GM19395 (cell line): Measurements from ENCODE around the gene GBGT1.
A peak's percentile ranks its signal among the peaks of the same experiment; 100 is the strongest.

Source experiments
- ATAC-seq: cut with Tn5 transposase; IDR thresholded peaks from one replicate; pipeline ENCODE4 v1.9.1; 2021; ENCODE audit warnings: mild to moderate bottlenecking, moderate library complexity; ENCODE audit not compliant: unreplicated experiment

GBGT1 gene

DNA sequence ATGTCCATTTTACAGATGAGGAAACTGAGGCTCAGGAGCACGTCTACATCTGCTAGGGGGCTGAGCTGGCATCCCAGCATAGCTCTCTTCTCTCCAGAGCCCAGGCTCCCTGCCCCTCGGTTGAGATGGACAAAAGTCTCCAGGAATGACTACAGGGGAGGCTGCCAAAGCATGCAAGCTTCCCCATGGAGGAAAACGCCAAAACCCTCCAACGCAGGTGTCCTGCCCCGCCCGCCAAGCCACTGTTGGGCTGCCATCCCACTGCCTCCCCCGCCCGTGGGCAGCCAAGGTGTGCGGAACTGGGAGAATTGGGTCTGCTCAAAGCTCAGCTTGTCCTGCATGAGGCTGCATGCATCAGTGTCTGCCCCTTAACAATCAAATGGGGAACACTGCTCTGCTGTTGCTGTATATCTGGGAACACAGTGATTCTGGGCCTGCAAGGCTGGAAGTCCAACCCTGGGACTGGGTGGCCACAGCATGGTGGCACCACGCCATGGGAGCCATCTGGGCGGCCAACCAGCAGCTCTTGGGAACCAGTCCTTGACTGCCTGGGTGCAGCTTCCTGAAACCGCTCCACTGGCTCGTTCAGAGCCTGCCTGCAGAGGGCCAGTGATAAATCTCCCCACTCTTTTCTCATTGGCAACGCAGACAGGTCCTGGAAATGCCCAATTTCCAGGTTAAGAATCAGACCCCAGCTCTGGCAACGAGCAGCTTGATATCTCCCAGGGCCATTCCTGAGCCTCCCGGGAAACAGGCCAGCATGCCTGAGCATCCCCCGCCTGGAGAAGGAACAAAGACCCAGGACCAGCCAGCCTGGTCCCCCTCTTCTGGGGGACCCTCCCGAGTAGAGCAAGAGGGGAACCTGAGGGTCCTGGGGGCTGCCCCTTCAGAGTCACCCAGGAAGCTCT, 46.2 kb downstream of the GBGT1 start:
- ATAC-seq, result no peak

DNA sequence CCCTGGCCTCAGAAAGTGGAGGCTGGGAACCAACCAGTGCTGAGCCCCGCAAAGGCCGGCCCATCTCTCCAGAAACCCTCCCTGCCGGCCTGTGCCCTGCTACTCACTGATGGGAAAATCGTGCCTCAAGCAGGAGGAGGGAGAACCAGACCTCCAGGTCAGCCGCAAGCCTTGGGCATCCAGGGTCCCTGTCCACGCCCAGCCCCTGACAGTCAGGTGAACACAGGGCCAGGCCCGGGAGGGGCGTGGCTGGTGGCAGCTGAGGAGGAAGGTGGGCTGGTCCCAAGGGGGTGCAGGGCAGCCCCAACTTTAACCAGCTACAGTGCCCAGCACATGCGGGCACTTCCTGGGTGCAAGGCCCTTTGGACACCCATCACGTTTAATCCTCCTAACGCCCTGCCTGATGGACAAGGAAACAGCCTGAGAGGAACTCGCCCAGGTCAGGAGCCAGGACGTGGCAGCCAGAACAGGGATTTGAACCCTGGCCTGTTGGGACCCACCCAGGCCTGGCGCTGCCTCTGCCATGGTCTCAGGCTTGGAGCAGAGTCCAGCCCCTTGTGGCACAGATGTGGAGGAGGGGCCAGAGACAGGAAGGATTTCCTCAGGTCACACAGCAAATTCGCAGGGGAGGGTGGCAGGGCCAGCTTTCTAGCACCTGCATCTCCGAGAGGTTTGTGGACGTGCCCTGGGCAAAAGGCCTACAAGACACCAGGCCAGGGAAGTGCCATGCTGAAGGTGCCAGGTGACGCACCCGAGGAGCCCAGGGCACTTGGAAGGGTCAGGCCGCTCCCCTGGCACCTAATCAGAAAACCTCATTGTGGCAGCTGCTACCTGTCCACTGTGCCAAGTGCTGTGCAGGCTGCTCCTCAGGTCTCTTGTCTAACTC, 47.1 kb downstream of the GBGT1 start:
- no peak for ATAC-seq

DNA sequence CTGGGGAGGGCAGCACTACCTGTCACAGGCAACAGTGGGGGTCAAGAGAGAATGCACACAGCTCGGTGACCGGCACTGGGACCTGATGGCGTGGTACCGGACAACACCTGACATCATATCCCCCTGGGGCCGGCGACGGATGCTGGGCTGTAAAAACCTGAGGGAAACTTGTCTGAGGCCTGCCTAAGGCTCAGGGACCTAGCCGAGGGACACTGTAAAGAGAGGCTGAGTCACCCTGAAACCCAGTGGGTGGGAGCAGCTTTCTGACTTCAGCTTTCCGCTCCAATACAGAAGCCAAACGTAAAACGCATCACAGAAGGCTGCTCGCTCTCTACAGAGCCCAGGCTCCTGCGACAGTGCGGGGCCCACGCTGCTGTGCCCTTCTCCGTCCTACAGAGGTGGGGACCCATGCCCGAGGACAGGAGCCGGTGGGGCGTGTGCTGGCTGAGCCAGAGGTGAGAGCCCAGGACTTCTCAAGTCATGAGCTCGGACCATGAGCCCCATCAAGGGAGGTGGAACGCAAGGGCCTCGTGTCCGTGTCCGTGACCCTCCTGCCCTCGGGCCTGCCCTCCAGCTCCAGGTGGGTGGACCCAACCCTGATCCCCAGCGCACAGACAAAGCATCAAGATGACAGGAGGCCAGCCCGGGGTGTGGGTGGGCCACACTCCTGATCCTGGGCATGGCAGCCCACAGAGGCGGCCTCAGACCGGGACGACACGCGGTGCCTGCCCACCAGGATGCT, 47.9 kb downstream of the GBGT1 start:
- ATAC-seq, result peak; percentile 79

DNA sequence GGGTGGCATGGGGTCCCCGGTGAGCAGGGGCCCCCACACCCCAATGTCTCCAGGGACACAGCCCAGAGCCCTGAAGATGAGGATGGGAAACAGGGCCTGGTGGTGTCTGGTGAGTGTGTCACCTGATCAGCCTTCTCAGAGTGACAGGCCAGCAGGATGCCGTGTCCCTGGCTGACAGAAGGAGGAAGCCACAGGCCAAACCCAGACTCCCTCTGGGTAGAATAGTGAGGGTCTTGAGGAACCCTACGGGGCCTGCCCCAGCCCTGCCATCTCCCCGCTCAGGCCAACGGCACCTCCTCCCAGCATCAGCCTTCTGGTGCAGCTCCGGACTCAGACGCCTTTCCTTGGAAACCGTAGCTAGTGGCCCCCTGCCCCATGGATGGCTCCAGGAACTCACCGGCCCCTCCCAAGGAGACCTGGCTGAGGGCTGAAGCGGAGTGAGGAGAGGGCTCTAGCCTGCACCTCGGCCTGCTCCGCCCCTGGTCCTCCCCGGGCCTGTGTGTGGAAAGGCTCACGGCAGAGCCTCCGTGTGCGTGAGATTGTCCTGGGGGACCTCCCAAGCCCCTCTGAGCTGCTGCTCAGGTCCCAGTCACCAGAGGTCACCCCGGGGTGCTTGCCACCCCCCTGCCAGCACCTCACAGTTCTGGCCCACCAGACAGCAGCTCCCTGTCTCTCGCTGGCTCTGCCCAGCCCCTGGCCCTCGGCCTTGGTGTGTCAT, 48.7 kb downstream of the GBGT1 start:
- no peak for ATAC-seq

DNA sequence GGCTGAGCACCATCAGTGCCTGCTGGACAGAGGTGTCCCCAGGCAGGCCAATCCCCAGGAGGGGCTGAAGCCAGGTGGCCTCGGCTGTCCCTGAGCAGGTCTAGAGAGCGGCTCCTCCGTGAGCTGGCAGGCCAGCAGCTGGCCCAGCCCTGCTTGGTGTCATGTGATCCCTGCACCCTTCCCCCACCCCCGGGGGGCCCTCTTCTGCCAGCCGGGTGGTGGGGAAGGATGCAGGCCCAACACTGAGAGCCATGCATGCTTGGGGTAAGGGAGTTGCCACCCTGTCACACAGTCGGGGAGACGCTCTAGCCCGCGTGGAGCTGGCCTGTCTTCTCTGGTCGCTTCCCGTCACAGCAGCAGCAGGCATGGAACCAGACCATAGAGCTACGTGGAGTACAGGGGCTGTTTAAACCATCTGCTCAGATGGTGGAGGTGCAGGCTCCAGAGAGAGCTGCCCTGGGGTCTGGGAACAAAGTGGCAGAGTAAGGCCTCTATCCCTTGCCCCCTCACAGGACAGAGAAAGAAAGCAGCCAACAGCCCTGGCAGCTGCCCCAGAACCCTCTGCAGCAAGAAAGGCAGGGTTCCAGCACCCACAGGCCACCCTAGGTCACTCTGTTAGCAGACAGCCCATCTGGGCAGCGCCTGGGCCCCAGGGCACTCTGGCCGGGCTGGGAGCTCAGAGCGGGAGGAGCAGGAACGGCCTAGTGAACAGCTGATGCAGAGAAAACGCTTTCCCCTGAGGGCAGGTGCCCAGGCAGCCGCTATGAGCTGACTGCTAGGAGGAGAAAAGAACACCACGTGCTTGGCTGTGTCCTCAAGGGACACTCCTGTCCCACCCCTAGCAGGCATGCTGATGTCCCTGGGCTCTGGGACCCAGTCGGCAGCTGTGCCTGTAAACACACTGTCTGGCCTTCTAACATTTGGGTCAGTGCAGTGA, 49.5 kb downstream of the GBGT1 start:
- no peak for ATAC-seq

DNA sequence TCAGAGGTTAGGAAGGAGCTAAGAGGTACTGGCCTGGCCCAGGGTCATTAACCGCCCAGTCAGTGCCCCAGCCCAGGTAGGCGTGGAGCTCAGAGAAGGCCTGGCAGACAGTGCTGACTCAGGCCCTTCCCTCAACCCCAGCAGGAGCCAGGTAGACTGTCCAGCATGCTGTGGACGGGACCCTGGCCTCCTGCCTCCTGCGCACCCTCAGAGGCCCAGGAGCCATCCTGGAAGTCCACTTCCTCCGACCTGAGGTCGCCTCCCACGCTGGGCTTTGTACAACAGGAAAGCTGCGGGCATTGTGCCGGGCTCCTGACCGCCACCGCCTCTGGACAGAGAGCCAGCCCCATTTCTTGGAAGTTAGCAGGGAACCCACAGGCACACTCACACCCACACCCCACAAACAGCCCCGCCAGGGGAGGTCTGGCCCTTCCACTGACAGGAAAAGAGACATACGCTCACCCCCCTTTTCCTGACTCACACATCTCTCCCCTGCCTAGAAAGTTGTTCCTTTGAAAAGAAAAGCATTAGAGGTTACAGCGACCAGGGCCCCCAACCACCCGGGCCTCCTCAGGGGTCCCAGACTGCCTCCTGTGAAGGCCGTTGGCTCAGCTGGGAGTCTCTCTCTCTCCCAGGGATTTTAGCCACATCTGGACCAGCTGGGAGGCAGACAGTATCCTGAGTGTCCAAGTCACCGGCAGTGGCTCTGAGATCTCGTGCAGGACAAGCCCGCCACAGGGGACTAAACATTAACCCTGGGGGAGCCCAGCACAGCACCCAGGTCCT, 50.4 kb downstream of the GBGT1 start:
- ATAC-seq, result no peak

DNA sequence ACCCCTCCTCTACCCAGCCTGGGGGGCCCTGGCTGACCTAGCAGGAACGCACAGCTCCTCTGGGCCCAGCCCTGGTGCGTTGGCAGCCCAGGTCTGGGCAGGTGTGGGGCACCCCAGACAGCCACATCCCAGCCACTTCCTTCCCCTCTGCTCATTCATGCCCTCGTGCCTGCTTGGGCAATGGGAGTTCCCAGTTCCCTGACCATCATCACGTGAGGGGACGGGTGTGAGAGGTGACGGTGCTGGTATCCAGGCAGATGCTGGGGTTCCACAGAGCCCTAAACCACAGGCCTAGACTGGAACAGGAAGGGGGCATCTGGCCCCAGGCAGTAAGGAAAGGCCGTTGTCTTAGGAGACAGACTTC, 51.1 kb downstream of the GBGT1 start:
- ATAC-seq, result no peak

DNA sequence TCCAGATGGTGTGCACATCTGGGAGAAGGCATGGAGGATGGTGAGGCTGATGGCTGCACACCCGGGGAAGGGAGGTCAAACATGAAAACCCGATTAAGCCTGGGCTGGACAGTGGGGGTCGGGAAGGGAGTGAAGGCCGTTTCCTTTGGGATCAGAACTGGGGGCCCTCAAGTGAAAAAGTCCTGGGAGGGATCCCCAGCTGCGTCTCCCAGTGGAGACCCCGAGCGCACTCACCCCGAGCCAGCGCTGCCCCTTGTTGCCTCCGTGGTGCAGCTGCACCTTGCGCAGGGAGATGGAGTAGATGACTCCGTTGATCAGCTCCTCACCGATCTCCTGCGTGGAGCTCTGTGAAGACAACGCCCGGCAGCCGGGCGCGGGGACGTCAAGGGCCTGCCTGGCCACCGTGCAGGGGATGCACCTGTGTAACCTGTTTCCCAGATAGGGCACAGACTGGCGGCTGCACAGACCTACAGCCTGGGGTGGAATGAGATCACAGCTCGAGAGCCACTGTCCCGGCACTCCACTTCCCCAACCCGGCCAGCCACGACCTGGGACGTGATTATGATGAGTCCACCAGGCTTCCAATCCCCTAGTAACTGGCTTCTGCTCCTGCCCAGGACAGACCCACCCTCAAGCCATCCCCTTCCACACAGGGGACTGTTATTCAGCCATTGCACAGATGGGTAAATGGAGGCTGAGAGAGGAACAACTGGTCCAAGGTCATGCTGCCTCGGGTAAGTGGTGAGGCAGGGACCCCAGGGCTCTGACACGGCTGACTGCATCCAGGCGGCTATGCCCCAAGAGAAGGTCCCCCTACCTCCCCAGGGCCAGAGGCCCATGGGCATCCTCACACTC, 51.7 kb downstream of the GBGT1 start:
- ATAC-seq, result no peak

DNA sequence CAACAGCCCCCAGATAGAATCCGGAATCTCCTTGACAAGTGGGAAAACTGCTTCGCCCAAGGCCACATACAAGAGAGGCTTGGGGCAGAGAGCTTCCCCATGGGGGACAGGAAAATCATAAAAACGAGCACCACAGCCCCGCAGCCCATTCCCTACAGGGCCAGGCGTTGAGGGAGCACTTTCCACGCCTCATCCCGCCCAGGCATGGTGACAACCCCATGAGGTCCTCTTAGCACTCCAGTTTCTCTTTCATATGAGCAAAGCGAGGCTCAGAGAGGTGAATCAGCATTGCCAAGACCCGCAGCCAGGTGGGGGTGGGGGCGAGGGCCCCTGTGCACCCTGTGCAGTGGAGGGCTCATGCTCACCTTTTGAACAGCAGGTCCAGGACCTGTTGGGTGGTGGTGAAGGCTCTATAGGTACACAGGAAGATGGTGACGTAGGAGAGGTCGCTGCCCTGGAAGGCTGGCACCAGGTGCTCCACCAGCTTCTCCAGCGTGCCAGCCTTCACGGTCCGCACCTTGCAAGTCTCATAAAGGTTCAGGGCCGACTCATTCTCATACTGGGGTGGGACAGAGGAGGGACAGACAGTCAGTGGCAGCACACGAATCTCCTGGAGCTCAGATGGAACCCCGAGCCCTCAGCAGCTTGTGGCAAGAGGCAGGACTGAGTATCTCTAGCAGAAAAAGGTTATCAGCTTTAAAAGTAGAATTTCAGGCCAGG, 53.6 kb downstream of the GBGT1 start:
- ATAC-seq, result no peak

DNA sequence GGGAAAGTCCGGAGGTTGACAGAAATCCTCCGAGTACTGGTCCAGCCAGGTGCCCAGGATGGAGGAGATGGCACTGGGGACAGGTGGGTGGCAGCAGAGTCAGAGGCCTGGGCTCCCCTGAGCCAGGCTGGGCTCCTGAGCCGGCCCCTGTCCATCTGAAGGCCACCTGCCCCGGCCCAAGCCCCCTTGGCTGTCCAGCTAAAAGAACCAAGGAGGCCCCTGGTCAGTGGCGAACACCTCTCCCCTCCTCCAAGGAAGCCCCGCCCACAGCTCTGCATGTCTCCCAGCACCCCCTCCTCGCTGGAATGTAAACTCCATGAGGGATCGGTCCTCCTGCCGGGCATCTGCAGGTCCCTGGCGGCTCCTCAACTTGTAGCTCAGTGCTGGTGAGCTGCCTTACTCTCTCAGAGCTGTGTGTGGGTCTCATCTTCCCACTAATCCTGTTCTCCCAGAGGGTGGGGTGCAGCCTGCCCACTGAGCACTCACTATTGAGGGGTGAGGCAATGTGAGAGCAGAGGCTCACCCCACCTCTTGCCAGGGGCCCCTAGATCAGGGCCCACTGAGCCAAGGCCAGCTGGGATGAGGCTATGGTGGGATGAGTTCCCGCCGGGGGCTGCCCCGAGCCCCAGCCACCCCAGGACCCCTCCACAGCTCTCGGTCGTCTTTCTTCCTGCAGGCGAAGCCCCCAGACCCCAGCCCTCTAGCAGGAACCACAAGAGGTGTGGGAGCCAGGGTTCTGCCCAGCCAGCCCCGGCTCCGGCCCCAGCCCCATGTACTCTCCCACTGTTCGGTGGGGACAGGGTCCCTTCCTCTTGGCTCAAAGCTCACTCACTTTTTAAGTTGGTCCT, 54.7 kb downstream of the GBGT1 start:
- ATAC-seq, result no peak

DNA sequence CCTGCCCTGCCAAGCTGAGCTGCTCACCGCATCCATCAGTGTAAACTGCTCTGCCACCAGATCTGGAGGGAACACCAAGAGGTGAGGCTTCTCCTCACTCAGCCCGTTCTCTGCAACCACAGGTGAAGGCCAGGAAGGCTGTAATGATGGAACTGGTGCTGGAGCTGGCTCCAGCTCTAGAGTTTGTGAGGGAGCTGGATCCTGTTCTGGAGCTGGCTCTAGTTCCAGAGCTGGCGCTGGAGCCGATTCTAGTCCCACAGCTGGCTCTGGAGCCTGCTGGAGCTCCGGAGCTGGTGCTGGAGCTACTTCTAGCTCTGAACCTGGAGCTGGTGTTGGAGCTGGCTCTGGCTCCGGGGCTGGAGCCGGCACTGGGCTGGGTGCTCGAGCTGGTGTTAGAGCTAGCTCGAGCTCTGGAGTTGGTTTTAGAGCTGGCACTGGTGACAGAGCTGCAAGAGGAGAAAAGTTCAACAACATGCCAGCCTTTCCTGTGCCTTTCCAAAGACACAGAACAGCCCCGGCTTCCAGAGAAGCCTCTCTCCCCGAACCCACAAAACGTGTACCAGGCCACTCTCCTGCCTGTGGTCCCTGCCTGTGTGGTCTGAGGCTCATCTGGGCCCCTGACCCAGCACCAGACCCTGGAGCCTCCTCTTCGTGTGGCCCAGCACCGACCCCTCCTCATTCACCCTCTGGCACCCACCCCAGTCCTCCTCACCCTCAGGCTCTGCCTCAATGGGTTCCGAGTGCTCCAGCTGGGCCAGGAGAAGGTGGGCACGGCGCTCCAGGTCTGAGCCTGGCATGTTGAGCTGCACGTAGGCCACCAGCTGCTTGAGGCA, 55.5 kb downstream of the GBGT1 start:
- no peak for ATAC-seq

DNA sequence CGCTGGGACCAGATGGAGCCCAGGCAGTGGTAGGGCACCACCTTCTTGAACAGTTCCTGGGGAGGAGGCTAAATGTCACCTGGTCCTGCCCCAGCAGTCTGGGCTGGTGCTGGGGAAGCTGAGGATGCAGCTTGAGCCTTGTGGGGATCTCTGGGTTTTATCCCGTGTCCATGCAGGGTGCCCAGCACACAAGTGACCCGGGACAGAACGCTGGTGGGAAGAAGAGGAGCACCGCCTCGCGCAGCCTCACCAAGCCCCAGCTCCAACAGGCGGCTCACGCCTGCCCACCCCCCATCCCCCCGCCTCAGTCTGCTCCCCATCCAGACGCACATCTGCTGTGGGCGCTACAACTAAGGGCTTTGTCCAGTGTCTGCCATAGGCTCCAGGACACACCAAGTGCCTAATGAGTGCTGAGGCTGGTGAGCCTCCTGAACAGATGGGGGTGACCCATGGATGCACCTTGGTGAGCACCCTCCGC, 56.4 kb downstream of the GBGT1 start:
- no peak for ATAC-seq

DNA sequence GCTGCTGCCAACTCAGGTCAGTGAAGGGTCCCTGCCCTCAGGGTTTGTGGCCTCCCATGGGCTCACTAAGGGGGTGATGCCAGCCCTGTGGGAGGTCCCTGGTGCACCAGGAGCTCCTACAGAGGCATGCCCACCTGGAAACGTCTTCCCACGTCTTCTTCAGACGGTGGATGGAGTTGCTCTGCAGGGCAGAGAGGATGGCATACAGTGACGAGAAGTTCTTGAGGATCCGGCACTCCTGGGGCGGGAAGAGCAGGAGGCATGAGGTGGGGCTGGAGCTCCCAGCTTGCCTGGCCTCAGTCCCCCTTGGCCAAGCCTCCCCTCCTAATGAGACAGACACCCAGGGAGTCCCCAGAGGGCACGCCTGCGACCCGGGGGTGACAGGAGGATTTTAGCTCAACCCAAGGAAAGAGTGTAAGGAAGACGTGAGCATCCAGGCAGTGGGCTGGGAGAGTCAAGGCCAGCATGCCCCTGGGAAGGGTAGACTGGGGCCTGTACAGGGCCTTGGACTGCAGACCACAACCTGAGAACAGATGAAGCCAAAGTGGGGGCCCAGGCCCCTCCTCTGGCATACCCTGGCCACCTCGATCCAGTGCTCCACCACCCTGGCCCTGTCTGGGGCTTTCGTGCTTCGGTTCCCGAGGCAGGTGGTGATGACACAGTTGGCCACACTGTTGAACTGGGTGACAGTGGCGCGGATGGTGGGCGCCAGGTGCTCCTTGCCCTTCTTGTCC, 57.0 kb downstream of the GBGT1 start:
- ATAC-seq, result no peak

DNA sequence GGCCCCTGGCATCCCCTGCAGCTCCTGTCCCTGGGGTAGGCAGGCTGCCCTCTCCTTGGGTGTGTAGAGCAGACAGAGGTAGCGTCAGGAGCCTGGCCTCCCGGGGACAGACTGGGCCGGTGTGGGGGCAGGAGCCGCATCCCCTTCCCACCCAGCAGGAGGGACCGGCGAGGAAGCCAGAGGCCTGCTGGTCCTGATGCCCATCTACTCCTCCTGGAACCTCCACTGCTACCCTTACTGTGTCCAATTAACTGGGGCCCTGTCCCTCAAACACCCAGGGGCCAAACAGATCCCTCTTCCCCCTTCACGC, 58.3 kb downstream of the GBGT1 start:
- no peak for ATAC-seq
